RWPE2 (cell line): Measurements from ENCODE around the gene RAB28.
A peak's percentile ranks its signal among the peaks of the same experiment; 100 is the strongest.
"Not testable (repeated sequence)": the region's sequence is repeated elsewhere in the genome, so short reads cannot be mapped to it uniquely, and the experiment has no call there.

Experiments
- ATAC-seq: fragments of 200-7000 bp; cut with Tn5 transposase; 3 replicates; pipeline ENCODE4 v1.9.1; 2021; ENCODE audit warnings: low read depth
- DNase-seq: peaks from one replicate; pipeline ENCODE4 v3.0.0-alpha.2; 2020; ENCODE audit warnings: low spot score
- H3K27ac ChIP-seq: fragments of 450-650 bp; 2 replicates; pipeline ENCODE4 v1.5.1; 2017; ENCODE audit warnings: mild to moderate bottlenecking; ENCODE audit not compliant: poor library complexity, severe bottlenecking
- H3K27me3 ChIP-seq: fragments of 250-450 bp; sonication (Bioruptor Pico); 2 replicates; pipeline ENCODE4 v1.5.1; 2021; ENCODE audit warnings: mild to moderate bottlenecking, moderate library complexity; ENCODE audit not compliant: insufficient read depth, poor library complexity, severe bottlenecking
- H3K36me3 ChIP-seq: fragments of 250-450 bp; sonication (Bioruptor Pico); 2 replicates; pipeline ENCODE4 v1.5.1; 2020; ENCODE audit warnings: low read depth, mild to moderate bottlenecking, moderate library complexity
- H3K4me1 ChIP-seq: fragments of 250-450 bp; sonication (Bioruptor Pico); 2 replicates; pipeline ENCODE4 v1.5.1; 2021; ENCODE audit warnings: mild to moderate bottlenecking, moderate library complexity; ENCODE audit not compliant: insufficient read depth, poor library complexity, severe bottlenecking
- H3K4me3 ChIP-seq: fragments of 250-450 bp; sonication (Bioruptor Pico); 2 replicates; pipeline ENCODE4 v1.5.1; 2021; ENCODE audit warnings: mild to moderate bottlenecking, moderate library complexity; ENCODE audit not compliant: severe bottlenecking
- H3K9me3 ChIP-seq: fragments of 250-450 bp; sonication (Bioruptor Pico); 2 replicates; pipeline ENCODE4 v1.5.1; 2021; ENCODE audit warnings: mild to moderate bottlenecking, moderate library complexity; ENCODE audit not compliant: severe bottlenecking
- CTCF ChIP-seq: fragments of 450-650 bp; IDR thresholded peaks from one replicate; pipeline ENCODE4 v1.5.1; 2017; ENCODE audit warnings: mild to moderate bottlenecking, moderate library complexity; ENCODE audit not compliant: poor library complexity, severe bottlenecking

RAB28 gene

GRCh38 chr4:13411942-13412341, 72.2 kb downstream of the RAB28 start:
- H3K4me1 ChIP-seq: no peaks in the 10 kb centered on the region
- ATAC-seq (no peak), DNase-seq (no peak)
- no peak overlapping the region for H3K4me3 ChIP-seq
- H3K27me3 ChIP-seq: no peaks in the 10 kb centered on the region
- TF ChIP-seq CTCF: no peak
- H3K27ac ChIP-seq: no peak overlapping the region
- H3K36me3 ChIP-seq: no peaks in the 10 kb centered on the region
- H3K9me3 ChIP-seq: no peaks in the 10 kb centered on the region

- DNase-seq (no peak), ATAC-seq (no peak)
- no peak for TF ChIP-seq CTCF
- H3K27ac ChIP-seq: no peak overlapping the region
- no peaks in the 10 kb centered on the region for H3K36me3 ChIP-seq
- no peaks in the 10 kb centered on the region for H3K4me1 ChIP-seq
- H3K27me3 ChIP-seq: no peaks in the 10 kb centered on the region
- H3K4me3 ChIP-seq: no peak overlapping the region
- no peaks in the 10 kb centered on the region for H3K9me3 ChIP-seq
Observed at GRCh38 chr4:13409324-13409723, 74.8 kb downstream of the RAB28 start.

- H3K4me3 ChIP-seq, H3K9me3 ChIP-seq, H3K36me3 ChIP-seq, H3K27me3 ChIP-seq, ATAC-seq, H3K27ac ChIP-seq, DNase-seq, H3K4me1 ChIP-seq: not testable (repeated sequence)
Observed at GRCh38 chr4:13406156-13406555, 78.0 kb downstream of the RAB28 start.

- H3K27me3 ChIP-seq: no peaks in the 10 kb centered on the region
Observed at GRCh38 chr4:13403833-13404232, 80.3 kb downstream of the RAB28 start.

GRCh38 chr4:13403326-13403725, 80.8 kb downstream of the RAB28 start:
- DNase-seq: no peak

More at GRCh38 chr4:13403833-13404232, 80.3 kb downstream of the RAB28 start:
- Histone ChIP-seq H3K4me1 (no peaks in the 10 kb centered on the region), H3K36me3 (no peaks in the 10 kb centered on the region), H3K9me3 (no peaks in the 10 kb centered on the region), H3K27ac (no peak overlapping the region), H3K4me3 (no peak overlapping the region)
- ATAC-seq (no peak), DNase-seq (no peak)
- TF ChIP-seq CTCF: peak; percentile 24

More at GRCh38 chr4:13403326-13403725, 80.8 kb downstream of the RAB28 start:
- H3K9me3 ChIP-seq: no peaks in the 10 kb centered on the region
- no peak overlapping the region for H3K4me3 ChIP-seq
- no peaks in the 10 kb centered on the region for H3K4me1 ChIP-seq
- ATAC-seq: no peak
- no peak for TF ChIP-seq CTCF
- no peaks in the 10 kb centered on the region for H3K27me3 ChIP-seq
- no peak overlapping the region for H3K27ac ChIP-seq
- no peaks in the 10 kb centered on the region for H3K36me3 ChIP-seq
